ENCODE results near the gene KIF19. TPM values are rescaled to one million over a fixed set of nuclear protein-coding genes. Genes with fewer than 3 reads are reported as not detected.

KIF19 gene
- total and polyA plus RNA-seq, 4 donors = 4.4 to 5.1 TPM; not detected in 2

GRCh38 chr17:74390680-74391653 is 64.9 kb downstream of the KIF19 start:
- H3K4me1 ChIP-seq (ENCODE audit: control insufficient read depth in 1 of 2, insufficient read depth in 2 of 2, low read length in 2 of 2) = no peaks in the 10 kb centered on the region
- 78 to 79% methylated on average over 11 of the region's 11 CpGs for WGBS, 2 donors
- no peaks in the 10 kb centered on the region for H3K36me3 ChIP-seq (ENCODE audit: control insufficient read depth in 1 of 2, insufficient read depth in 2 of 2, low read length in 1 of 2)
- H3K4me3 ChIP-seq (ENCODE audit: low read length in 2 of 2) = no peak overlapping the region
- H3K9me3 ChIP-seq (ENCODE audit: control insufficient read depth, low read length) = no peaks in the 10 kb centered on the region
- no peak for DNase-seq
- no peaks in the 10 kb centered on the region for H3K27me3 ChIP-seq (ENCODE audit: control insufficient read depth in 1 of 2, insufficient read depth in 2 of 2, low read length in 1 of 2)
- H3K27ac ChIP-seq (ENCODE audit: low read depth in 1 of 2, low read length in 2 of 2) = no peak overlapping the region
- intact Hi-C loops (cut with DNase I) = no loop called here
- ATAC-seq (ENCODE audit: low FRiP score) = no peak

GRCh38 chr17:74391771-74392170 is 65.7 kb downstream of the KIF19 start:
- WGBS, 2 donors = 82 to 83% methylated on average over 5 of the region's 5 CpGs
- no peak overlapping the region for H3K4me3 ChIP-seq (ENCODE audit: low read length in 2 of 2)
- DNase-seq (no peak), ATAC-seq (ENCODE audit: low FRiP score) (no peak)
- no peaks in the 10 kb centered on the region for H3K27me3 ChIP-seq (ENCODE audit: control insufficient read depth in 1 of 2, insufficient read depth in 2 of 2, low read length in 1 of 2)
- no peaks in the 10 kb centered on the region for H3K4me1 ChIP-seq (ENCODE audit: control insufficient read depth in 1 of 2, insufficient read depth in 2 of 2, low read length in 2 of 2)
- no peaks in the 10 kb centered on the region for H3K9me3 ChIP-seq (ENCODE audit: control insufficient read depth, low read length)
- intact Hi-C loops (cut with DNase I) = no loop called here
- H3K36me3 ChIP-seq (ENCODE audit: control insufficient read depth in 1 of 2, insufficient read depth in 2 of 2, low read length in 1 of 2) = no peaks in the 10 kb centered on the region
- no peak overlapping the region for H3K27ac ChIP-seq (ENCODE audit: low read depth in 1 of 2, low read length in 2 of 2)

GRCh38 chr17:74392848-74393247 is 66.8 kb downstream of the KIF19 start:
- intact Hi-C loops (cut with DNase I) = no loop called here
- Histone ChIP-seq H3K36me3 (ENCODE audit: control insufficient read depth in 1 of 2, insufficient read depth in 2 of 2, low read length in 1 of 2) (no peaks in the 10 kb centered on the region), H3K4me1 (ENCODE audit: control insufficient read depth in 1 of 2, insufficient read depth in 2 of 2, low read length in 2 of 2) (no peaks in the 10 kb centered on the region), H3K27ac (ENCODE audit: low read depth in 1 of 2, low read length in 2 of 2) (no peak overlapping the region), H3K9me3 (ENCODE audit: control insufficient read depth, low read length) (no peaks in the 10 kb centered on the region), H3K4me3 (ENCODE audit: low read length in 2 of 2) (no peak overlapping the region), H3K27me3 (ENCODE audit: control insufficient read depth in 1 of 2, insufficient read depth in 2 of 2, low read length in 1 of 2) (no peaks in the 10 kb centered on the region)
- DNase-seq = no peak
- WGBS, 2 donors = 64 to 77% methylated on average over 5 of the region's 5 CpGs
- ATAC-seq (ENCODE audit: low FRiP score) = no peak

GRCh38 chr17:74393346-74393942 is 67.4 kb downstream of the KIF19 start:
- H3K27ac ChIP-seq (ENCODE audit: low read depth in 1 of 2, low read length in 2 of 2) = no peak overlapping the region
- intact Hi-C loops (cut with DNase I) = no loop called here
- WGBS, 2 donors = 21 to 22% methylated on average over 6 of the region's 6 CpGs
- no peak overlapping the region for H3K4me3 ChIP-seq (ENCODE audit: low read length in 2 of 2)
- ATAC-seq (ENCODE audit: low FRiP score) (no peak), DNase-seq (no peak)
- no peaks in the 10 kb centered on the region for H3K9me3 ChIP-seq (ENCODE audit: control insufficient read depth, low read length)
- H3K4me1 ChIP-seq (ENCODE audit: control insufficient read depth in 1 of 2, insufficient read depth in 2 of 2, low read length in 2 of 2) = no peaks in the 10 kb centered on the region
- H3K36me3 ChIP-seq (ENCODE audit: control insufficient read depth in 1 of 2, insufficient read depth in 2 of 2, low read length in 1 of 2) = no peaks in the 10 kb centered on the region
- H3K27me3 ChIP-seq (ENCODE audit: control insufficient read depth in 1 of 2, insufficient read depth in 2 of 2, low read length in 1 of 2) = no peaks in the 10 kb centered on the region

- intact Hi-C loops (cut with DNase I) = no loop called here
- no peaks in the 10 kb centered on the region for H3K9me3 ChIP-seq (ENCODE audit: control insufficient read depth, low read length)
- 50 to 57% methylated on average over 12 of the region's 12 CpGs for WGBS, 2 donors
- H3K36me3 ChIP-seq (ENCODE audit: control insufficient read depth in 1 of 2, insufficient read depth in 2 of 2, low read length in 1 of 2) = no peaks in the 10 kb centered on the region
- ATAC-seq (ENCODE audit: low FRiP score) (no peak), DNase-seq (no peak)
- H3K4me3 ChIP-seq (ENCODE audit: low read length in 2 of 2) = no peak overlapping the region
- H3K27me3 ChIP-seq (ENCODE audit: control insufficient read depth in 1 of 2, insufficient read depth in 2 of 2, low read length in 1 of 2) = no peaks in the 10 kb centered on the region
- no peak overlapping the region for H3K27ac ChIP-seq (ENCODE audit: low read depth in 1 of 2, low read length in 2 of 2)
- H3K4me1 ChIP-seq (ENCODE audit: control insufficient read depth in 1 of 2, insufficient read depth in 2 of 2, low read length in 2 of 2) = no peaks in the 10 kb centered on the region
Measured at GRCh38 chr17:74394275-74394950, 68.4 kb downstream of the KIF19 start.

GRCh38 chr17:74394977-74395376 is 69.0 kb downstream of the KIF19 start:
- no peak overlapping the region for H3K4me3 ChIP-seq (ENCODE audit: low read length in 2 of 2)
- no peaks in the 10 kb centered on the region for H3K4me1 ChIP-seq (ENCODE audit: control insufficient read depth in 1 of 2, insufficient read depth in 2 of 2, low read length in 2 of 2)
- intact Hi-C loops (cut with DNase I) = no loop called here
- no peaks in the 10 kb centered on the region for H3K36me3 ChIP-seq (ENCODE audit: control insufficient read depth in 1 of 2, insufficient read depth in 2 of 2, low read length in 1 of 2)
- no peaks in the 10 kb centered on the region for H3K9me3 ChIP-seq (ENCODE audit: control insufficient read depth, low read length)
- 76 to 90% methylated on average over 7 of the region's 7 CpGs for WGBS, 2 donors
- ATAC-seq (ENCODE audit: low FRiP score) (no peak), DNase-seq (no peak)
- H3K27ac ChIP-seq (ENCODE audit: low read depth in 1 of 2, low read length in 2 of 2) = no peak overlapping the region
- H3K27me3 ChIP-seq (ENCODE audit: control insufficient read depth in 1 of 2, insufficient read depth in 2 of 2, low read length in 1 of 2) = no peaks in the 10 kb centered on the region

GRCh38 chr17:74396567-74396966 is 70.5 kb downstream of the KIF19 start:
- ATAC-seq (ENCODE audit: low FRiP score) (no peak), DNase-seq (no peak)
- no peaks in the 10 kb centered on the region for H3K36me3 ChIP-seq (ENCODE audit: control insufficient read depth in 1 of 2, insufficient read depth in 2 of 2, low read length in 1 of 2)
- H3K27me3 ChIP-seq (ENCODE audit: control insufficient read depth in 1 of 2, insufficient read depth in 2 of 2, low read length in 1 of 2) = no peaks in the 10 kb centered on the region
- WGBS, 2 donors = 92 to 93% methylated on average over 4 of the region's 4 CpGs
- no peak overlapping the region for H3K27ac ChIP-seq (ENCODE audit: low read depth in 1 of 2, low read length in 2 of 2)
- no peaks in the 10 kb centered on the region for H3K9me3 ChIP-seq (ENCODE audit: control insufficient read depth, low read length)
- H3K4me1 ChIP-seq (ENCODE audit: control insufficient read depth in 1 of 2, insufficient read depth in 2 of 2, low read length in 2 of 2) = no peaks in the 10 kb centered on the region
- intact Hi-C loops (cut with DNase I) = no loop called here
- H3K4me3 ChIP-seq (ENCODE audit: low read length in 2 of 2) = no peak overlapping the region

- ATAC-seq (ENCODE audit: low FRiP score) (no peak), DNase-seq (no peak)
- no peaks in the 10 kb centered on the region for H3K4me1 ChIP-seq (ENCODE audit: control insufficient read depth in 1 of 2, insufficient read depth in 2 of 2, low read length in 2 of 2)
- no peaks in the 10 kb centered on the region for H3K36me3 ChIP-seq (ENCODE audit: control insufficient read depth in 1 of 2, insufficient read depth in 2 of 2, low read length in 1 of 2)
- no peaks in the 10 kb centered on the region for H3K27me3 ChIP-seq (ENCODE audit: control insufficient read depth in 1 of 2, insufficient read depth in 2 of 2, low read length in 1 of 2)
- H3K9me3 ChIP-seq (ENCODE audit: control insufficient read depth, low read length) = no peaks in the 10 kb centered on the region
- H3K27ac ChIP-seq (ENCODE audit: low read depth in 1 of 2, low read length in 2 of 2) = no peak overlapping the region
- 91 to 93% methylated on average over 7 of the region's 7 CpGs for WGBS, 2 donors
- no peak overlapping the region for H3K4me3 ChIP-seq (ENCODE audit: low read length in 2 of 2)
- intact Hi-C loops (cut with DNase I) = no loop called here
Measured at GRCh38 chr17:74402048-74402447, 76.0 kb downstream of the KIF19 start.

Data from aorta (tissue), 5 donors.